HCT116 (cell line): ENCODE data around the gene TEX22. TPM values are rescaled to one million over a fixed set of nuclear protein-coding genes. Genes with fewer than 3 reads are reported as not detected.

Experiments
- ATAC-seq: fragments of 200-7000 bp; cut with Tn5 transposase; 2 replicates; pipeline ENCODE4 v1.9.1; 2020; ENCODE audit warnings: mild to moderate bottlenecking, moderate library complexity
- BruUV-seq: library from RNA; stranded (reverse); fragments of 400-500 nt; replicated peaks from 2 replicates; lab custom pipeline; 2021; lab: Mats Ljungman, UMichigan
- CTCF ChIA-PET: fragments of 300-600 bp; sonication (Branson Sonifier 250); formaldehyde crosslinking; loops from one replicate; lab custom pipeline; 2021; ENCODE audit warnings: antibody characterized with exemption; lab: Charles Lee
- POLR2A ChIA-PET: fragments of 300-600, 350-600 bp; sonication (Branson Sonifier 250); formaldehyde crosslinking; loops from one replicate; lab custom pipeline; 2021; ENCODE audit warnings: antibody characterized with exemption; lab: Charles Lee
- RAD21 ChIA-PET, 2 experiments: fragments of 300-600 bp; sonication (Branson Sonifier 250); formaldehyde crosslinking; loops; one replicate each; lab custom pipeline; 2023; ENCODE audit warnings: low total read pairs in 2 of 2; ENCODE audit not compliant: uncharacterized antibody in 2 of 2, unreplicated experiment in 2 of 2, low non-redundant PET in 1 of 2; lab: Charles Lee
- DNase-seq: peaks from one replicate; pipeline ENCODE4 v3.0.0-alpha.2; 2010; ENCODE audit warnings: low read depth, low spot score
- H2AFZ ChIP-seq: fragments of 200-600 bp; shearing (Covaris generic), sonication (generic); 2 replicates; pipeline ENCODE4 v1.6.1; 2017; ENCODE audit warnings: low read depth, mixed run types, mixed read lengths, antibody characterized with exemption, low read length; ENCODE audit not compliant: poor library complexity, severe bottlenecking
- H3K27ac ChIP-seq: 2 replicates; pipeline ENCODE4 v1.5.1; 2012; ENCODE audit warnings: low read depth, low read length
- H3K27me3 ChIP-seq: fragments of 200-600 bp; sonication (generic); 2 replicates; pipeline ENCODE4 v1.6.1; 2016; ENCODE audit warnings: mixed run types, low read length, mixed read lengths; ENCODE audit not compliant: insufficient read depth
- H3K36me3 ChIP-seq, 2 experiments: fragments of 200-500 bp in 1 of 2; fragments of 200-600 bp in 1 of 2; sonication (Bioruptor generic) in 1 of 2; sonication (generic) in 1 of 2; 2 replicates each; pipeline versions ENCODE4 v1.5.1 to v1.6.1; 2014 to 2016; ENCODE audit warnings: low read length in 2 of 2, inconsistent platforms in 1 of 2, mixed read lengths in 1 of 2, mixed run types in 1 of 2; ENCODE audit not compliant: insufficient read depth in 2 of 2, control insufficient read depth in 1 of 2
- H3K4me1 ChIP-seq, 2 experiments: fragments of 200-600 bp in 1 of 2; sonication (generic) in 1 of 2; 2 replicates each; pipeline versions ENCODE4 v1.5.1 to v1.6.1; 2012 to 2017; ENCODE audit warnings: low read length in 2 of 2, inconsistent platforms in 1 of 2, mild to moderate bottlenecking in 1 of 2, mixed read lengths in 1 of 2, mixed run types in 1 of 2, moderate library complexity in 1 of 2; ENCODE audit not compliant: insufficient read depth in 2 of 2, control insufficient read depth in 1 of 2
- H3K4me2 ChIP-seq: fragments of 200-600 bp; sonication (generic); 2 replicates; pipeline ENCODE4 v1.6.1; 2017; ENCODE audit warnings: mixed run types, low read length, mixed read lengths
- H3K4me3 ChIP-seq, 2 experiments: fragments of 200-600 bp in 1 of 2; sonication (generic) in 1 of 2; replicated peaks in 1 of 2; 2 replicates each; pipeline ENCODE4 v1.5.1; 2011 to 2016; ENCODE audit warnings: low read length in 2 of 2, control low read depth in 1 of 2, low read depth in 1 of 2, mild to moderate bottlenecking in 1 of 2, mixed read lengths in 1 of 2, mixed run types in 1 of 2
- H3K79me2 ChIP-seq: fragments of 200-600 bp; sonication (generic); 2 replicates; pipeline ENCODE4 v1.6.1; 2017; ENCODE audit warnings: mild to moderate bottlenecking, mixed run types, low read length, moderate library complexity, mixed read lengths; ENCODE audit not compliant: insufficient read depth
- H3K9ac ChIP-seq: fragments of 200-600 bp; sonication (generic); 2 replicates; pipeline ENCODE4 v1.6.1; 2016; ENCODE audit warnings: low read length, mixed read lengths
- H3K9me2 ChIP-seq: fragments of 200-600 bp; sonication (generic), shearing (Covaris generic); 2 replicates; pipeline ENCODE4 v1.6.1; 2017; ENCODE audit warnings: mixed run types, mild to moderate bottlenecking, moderate library complexity; ENCODE audit not compliant: insufficient read depth
- H3K9me3 ChIP-seq, 2 experiments: fragments of 200-500 bp in 1 of 2; fragments of 200-600 bp in 1 of 2; sonication (Bioruptor generic) in 1 of 2; sonication (generic) in 1 of 2; 2 replicates each; pipeline ENCODE4 v1.6.1; 2014 to 2017; ENCODE audit warnings: low read length in 2 of 2, mixed read lengths in 2 of 2, inconsistent platforms in 1 of 2, low read depth in 1 of 2, mild to moderate bottlenecking in 1 of 2, mixed run types in 1 of 2, moderate library complexity in 1 of 2; ENCODE audit not compliant: control insufficient read depth in 1 of 2, insufficient read depth in 1 of 2
- H4K20me1 ChIP-seq: fragments of 200-600 bp; sonication (generic), shearing (Covaris generic); 2 replicates; pipeline ENCODE4 v1.6.1; 2017; ENCODE audit warnings: mixed run types, mild to moderate bottlenecking, moderate library complexity; ENCODE audit not compliant: insufficient read depth
- CBX3 ChIP-seq: IDR thresholded peaks from 2 replicates; pipeline ENCODE4 v1.6.1; 2012; ENCODE audit warnings: low read depth
- EZH2phosphoT487 ChIP-seq: fragments of 200-600 bp; IDR thresholded peaks from 2 replicates; pipeline ENCODE4 v1.6.1; 2018; ENCODE audit warnings: antibody characterized with exemption, borderline replicate concordance
- POLR2A ChIP-seq: IDR thresholded peaks from 2 replicates; pipeline ENCODE4 v1.7.0; 2011; ENCODE audit warnings: borderline replicate concordance; ENCODE audit not compliant: insufficient read depth, insufficient read length; ENCODE audit errors: extremely low read depth
- SRF ChIP-seq: IDR thresholded peaks from 2 replicates; pipeline ENCODE4 v1.6.1; 2012; ENCODE audit warnings: low read depth
- intact Hi-C: fragments of 100-400 bp; cut with micrococcal nuclease; formaldehyde crosslinking; loops from 2 replicates; pipeline ENCODE4 v1.10.0; 2022
- total RNA-seq: library from RNA; stranded (reverse); gene quantifications from one replicate; pipeline ENCODE4 v1.2.1, GENCODE V29; 2021; ENCODE audit not compliant: unreplicated experiment
- TF ChIP-seq, protein P1 (sequence below): IDR thresholded peaks from 2 replicates; pipeline ENCODE4 v1.6.1; 2012; ENCODE audit warnings: low read depth

Gene TEX22
- total RNA-seq, 1 experiment from 2014 or later: 3.8 TPM

DNA sequence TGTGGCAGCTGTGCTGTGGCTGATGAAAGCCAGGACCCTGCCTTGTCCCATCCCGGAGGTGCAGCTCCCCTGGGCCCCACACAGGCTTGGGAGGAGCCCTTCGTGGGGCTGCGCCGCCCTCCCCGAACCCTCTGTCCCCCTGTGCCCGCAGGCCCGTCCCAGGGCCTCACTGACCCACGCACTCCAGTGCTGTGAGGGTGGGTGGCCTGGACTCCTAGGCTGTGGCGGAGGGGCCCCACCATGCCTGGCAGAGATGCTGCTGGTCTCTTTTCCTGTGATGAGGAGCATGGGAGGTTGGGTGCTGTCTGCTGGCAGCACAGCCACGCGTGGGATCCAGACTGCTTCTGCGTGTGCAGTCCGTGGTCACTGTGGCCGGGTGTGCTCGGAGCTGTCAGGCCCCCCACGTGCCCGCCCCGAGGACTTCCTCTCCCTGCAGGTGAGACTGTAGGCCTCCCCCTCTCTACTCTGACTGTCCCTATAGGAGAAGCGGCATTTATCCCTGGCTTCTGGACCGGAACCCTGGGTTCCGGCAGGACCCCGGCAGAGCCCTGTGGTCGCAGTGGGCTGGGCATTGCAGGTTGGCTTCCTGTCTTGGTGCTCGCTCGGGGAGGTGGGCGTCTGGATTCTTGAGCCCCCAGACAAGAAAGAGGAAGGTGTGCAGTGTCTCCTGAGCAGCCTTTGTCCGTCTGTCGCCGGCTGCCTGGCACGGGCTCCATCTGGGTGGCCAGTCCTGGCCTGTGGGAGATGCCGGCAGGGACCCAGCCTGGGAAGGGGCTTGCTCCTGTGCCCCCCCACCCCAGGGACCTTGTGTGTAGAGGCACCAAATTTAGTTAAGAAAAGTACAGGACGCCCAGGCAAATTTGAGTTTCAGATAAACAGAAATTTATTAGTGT lies 23.6 kb downstream of the TEX22 start:
- no TSS peak for BruUV-seq
- no peak for DNase-seq
- H3K36me3 ChIP-seq: peaks cover 4 to 21% of the 10 kb centered on the region in 2 experiments; a peak in 3 of 4 replicates
- ATAC-seq: no peak
- ChIA-PET POLR2A (no interaction called here), CTCF (no interaction called here), RAD21 (no interaction called here)
- H3K27me3 ChIP-seq: no peaks in the 10 kb centered on the region
- H2AFZ ChIP-seq: no peak overlapping the region
- peak overlapping the region; percentile 88 for H3K27ac ChIP-seq
- no peaks in the 10 kb centered on the region; the same call in 1 of the 2 replicates for H4K20me1 ChIP-seq
- H3K4me3 ChIP-seq: peak overlapping the region; percentile 92 to 97
- TF ChIP-seq, protein P1, sequence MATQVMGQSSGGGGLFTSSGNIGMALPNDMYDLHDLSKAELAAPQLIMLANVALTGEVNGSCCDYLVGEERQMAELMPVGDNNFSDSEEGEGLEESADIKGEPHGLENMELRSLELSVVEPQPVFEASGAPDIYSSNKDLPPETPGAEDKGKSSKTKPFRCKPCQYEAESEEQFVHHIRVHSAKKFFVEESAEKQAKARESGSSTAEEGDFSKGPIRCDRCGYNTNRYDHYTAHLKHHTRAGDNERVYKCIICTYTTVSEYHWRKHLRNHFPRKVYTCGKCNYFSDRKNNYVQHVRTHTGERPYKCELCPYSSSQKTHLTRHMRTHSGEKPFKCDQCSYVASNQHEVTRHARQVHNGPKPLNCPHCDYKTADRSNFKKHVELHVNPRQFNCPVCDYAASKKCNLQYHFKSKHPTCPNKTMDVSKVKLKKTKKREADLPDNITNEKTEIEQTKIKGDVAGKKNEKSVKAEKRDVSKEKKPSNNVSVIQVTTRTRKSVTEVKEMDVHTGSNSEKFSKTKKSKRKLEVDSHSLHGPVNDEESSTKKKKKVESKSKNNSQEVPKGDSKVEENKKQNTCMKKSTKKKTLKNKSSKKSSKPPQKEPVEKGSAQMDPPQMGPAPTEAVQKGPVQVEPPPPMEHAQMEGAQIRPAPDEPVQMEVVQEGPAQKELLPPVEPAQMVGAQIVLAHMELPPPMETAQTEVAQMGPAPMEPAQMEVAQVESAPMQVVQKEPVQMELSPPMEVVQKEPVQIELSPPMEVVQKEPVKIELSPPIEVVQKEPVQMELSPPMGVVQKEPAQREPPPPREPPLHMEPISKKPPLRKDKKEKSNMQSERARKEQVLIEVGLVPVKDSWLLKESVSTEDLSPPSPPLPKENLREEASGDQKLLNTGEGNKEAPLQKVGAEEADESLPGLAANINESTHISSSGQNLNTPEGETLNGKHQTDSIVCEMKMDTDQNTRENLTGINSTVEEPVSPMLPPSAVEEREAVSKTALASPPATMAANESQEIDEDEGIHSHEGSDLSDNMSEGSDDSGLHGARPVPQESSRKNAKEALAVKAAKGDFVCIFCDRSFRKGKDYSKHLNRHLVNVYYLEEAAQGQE: no peak
- TF ChIP-seq EZH2phosphoT487 (no peak), CBX3 (no peak), POLR2A (no peak), SRF (no peak)
- H3K9ac ChIP-seq: peak overlapping the region; percentile 98; the same call in 1 of the 2 replicates
- intact Hi-C loops: no loop called here
- peak overlapping the region; percentile 99 for H3K4me2 ChIP-seq
- no peaks in the 10 kb centered on the region for H3K9me3 ChIP-seq
- H3K79me2 ChIP-seq: peaks cover 72% of the 10 kb centered on the region
- peaks cover 16 to 35% of the 10 kb centered on the region in 2 experiments for H3K4me1 ChIP-seq
- H3K9me2 ChIP-seq: no peaks in the 10 kb centered on the region
